ENCODE measurements around the gene DNAJB9.

Gene DNAJB9

DNA sequence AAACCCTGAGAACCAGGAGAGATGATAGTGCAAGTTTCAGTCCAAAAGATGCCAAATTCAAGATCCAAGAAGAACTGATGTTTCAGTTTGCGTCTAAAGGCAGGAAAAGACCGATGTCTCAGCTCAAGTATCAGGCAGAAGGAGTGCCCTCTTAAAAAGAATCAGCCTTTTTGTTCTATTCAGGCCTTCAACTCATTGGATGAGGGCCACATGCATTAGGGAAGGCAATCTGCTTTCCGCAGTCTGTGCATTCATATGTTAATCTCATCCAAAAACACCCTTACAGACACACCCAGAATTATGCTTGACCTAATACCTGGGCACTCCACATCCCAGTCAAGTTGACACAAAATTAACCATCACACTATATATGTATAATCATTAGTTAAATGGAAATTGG is 45.2 kb downstream of the DNAJB9 start:
- no peak overlapping the region for H3K27ac ChIP-seq
- no peaks in the 10 kb centered on the region for H3K36me3 ChIP-seq
- H3K27me3 ChIP-seq (ENCODE audit: insufficient read depth, low read depth, severe bottlenecking), result no peaks in the 10 kb centered on the region
- DNase-seq, result no peak
- TF ChIP-seq, protein P1, sequence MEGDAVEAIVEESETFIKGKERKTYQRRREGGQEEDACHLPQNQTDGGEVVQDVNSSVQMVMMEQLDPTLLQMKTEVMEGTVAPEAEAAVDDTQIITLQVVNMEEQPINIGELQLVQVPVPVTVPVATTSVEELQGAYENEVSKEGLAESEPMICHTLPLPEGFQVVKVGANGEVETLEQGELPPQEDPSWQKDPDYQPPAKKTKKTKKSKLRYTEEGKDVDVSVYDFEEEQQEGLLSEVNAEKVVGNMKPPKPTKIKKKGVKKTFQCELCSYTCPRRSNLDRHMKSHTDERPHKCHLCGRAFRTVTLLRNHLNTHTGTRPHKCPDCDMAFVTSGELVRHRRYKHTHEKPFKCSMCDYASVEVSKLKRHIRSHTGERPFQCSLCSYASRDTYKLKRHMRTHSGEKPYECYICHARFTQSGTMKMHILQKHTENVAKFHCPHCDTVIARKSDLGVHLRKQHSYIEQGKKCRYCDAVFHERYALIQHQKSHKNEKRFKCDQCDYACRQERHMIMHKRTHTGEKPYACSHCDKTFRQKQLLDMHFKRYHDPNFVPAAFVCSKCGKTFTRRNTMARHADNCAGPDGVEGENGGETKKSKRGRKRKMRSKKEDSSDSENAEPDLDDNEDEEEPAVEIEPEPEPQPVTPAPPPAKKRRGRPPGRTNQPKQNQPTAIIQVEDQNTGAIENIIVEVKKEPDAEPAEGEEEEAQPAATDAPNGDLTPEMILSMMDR (IDR thresholded peaks at IDR 0.05; ENCODE audit: low read depth, low read length), result no peak
- H3K9me3 ChIP-seq (ENCODE audit: severe bottlenecking), result no peaks in the 10 kb centered on the region
- H3K4me3 ChIP-seq (ENCODE audit: low read depth, low read length), result no peak overlapping the region

DNA sequence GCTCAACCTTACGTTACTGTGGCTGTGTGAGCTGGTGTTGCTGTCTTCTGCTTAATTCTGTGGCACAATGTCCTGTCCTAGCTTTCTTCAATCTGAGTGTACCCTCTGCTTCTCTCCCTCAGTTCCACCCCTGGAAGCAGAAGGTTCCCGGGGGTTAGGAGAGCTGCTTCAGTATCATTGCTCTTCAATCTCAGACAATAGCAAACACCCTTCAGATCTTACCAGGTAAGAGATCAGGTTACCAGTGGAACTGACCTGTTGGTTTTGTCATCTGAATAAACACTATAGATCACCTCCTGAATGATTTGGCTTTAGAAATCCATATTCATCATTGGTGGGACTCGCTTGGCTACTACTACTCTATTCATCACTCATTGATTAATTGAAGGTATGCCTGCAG is 48.4 kb downstream of the DNAJB9 start:
- DNase-seq, result no peak
- H3K27ac ChIP-seq, result no peak overlapping the region
- no peaks in the 10 kb centered on the region for H3K27me3 ChIP-seq (ENCODE audit: insufficient read depth, low read depth, severe bottlenecking)
- TF ChIP-seq, protein P1 (IDR thresholded peaks at IDR 0.05; ENCODE audit: low read depth, low read length), result no peak
- no peaks in the 10 kb centered on the region for H3K9me3 ChIP-seq (ENCODE audit: severe bottlenecking)
- no peaks in the 10 kb centered on the region for H3K36me3 ChIP-seq
- H3K4me3 ChIP-seq (ENCODE audit: low read depth, low read length), result no peak overlapping the region

DNA sequence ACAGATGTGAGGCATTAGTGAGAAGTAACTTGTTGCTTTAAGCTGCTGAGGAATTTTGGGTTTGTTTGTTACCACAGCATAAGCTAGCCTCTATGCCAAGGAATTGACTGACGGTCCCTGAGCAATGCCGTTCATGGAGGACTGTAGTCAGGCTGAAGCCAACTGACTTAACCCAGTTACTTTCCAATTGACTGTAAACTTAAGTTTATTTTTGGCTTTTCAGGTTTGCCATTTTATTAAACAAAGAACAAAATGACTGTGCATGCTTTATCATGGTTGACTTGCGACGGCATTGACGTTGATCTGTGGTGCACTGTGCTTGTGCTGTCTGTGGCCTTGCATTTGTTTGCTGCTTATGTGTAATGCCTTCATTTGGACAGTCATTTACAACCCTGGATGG is 53.5 kb downstream of the DNAJB9 start:
- H3K27ac ChIP-seq, result no peak overlapping the region
- H3K27me3 ChIP-seq (ENCODE audit: insufficient read depth, low read depth, severe bottlenecking), result no peaks in the 10 kb centered on the region
- no peak overlapping the region for H3K4me3 ChIP-seq (ENCODE audit: low read depth, low read length)
- TF ChIP-seq, protein P1 (IDR thresholded peaks at IDR 0.05; ENCODE audit: low read depth, low read length), result no peak
- no peaks in the 10 kb centered on the region for H3K36me3 ChIP-seq
- H3K9me3 ChIP-seq (ENCODE audit: severe bottlenecking), result no peaks in the 10 kb centered on the region
- no peak for DNase-seq
